Epithelial cell of esophagus (primary cell): ENCODE results near the gene RRP12.
"Not testable (repeated sequence)": the region's sequence is repeated elsewhere in the genome, so short reads cannot be mapped to it uniquely, and the experiment has no call there.

Experiments
- DNase-seq: peaks from one replicate; pipeline ENCODE4 v3.0.0; 2010; ENCODE audit warnings: low read depth
- H3K4me3 ChIP-seq: 2 replicates; pipeline ENCODE4 v1.5.1; 2011; ENCODE audit warnings: mild to moderate bottlenecking, low read length, control low read depth
- TF ChIP-seq, protein P1 (sequence below): IDR thresholded peaks from 2 replicates; pipeline ENCODE4 v1.5.1; 2011; ENCODE audit warnings: low read depth, mild to moderate bottlenecking, low read length, control low read depth, inconsistent platforms; ENCODE audit not compliant: insufficient read depth; ENCODE audit errors: missing control alignments

The RRP12 gene

DNA sequence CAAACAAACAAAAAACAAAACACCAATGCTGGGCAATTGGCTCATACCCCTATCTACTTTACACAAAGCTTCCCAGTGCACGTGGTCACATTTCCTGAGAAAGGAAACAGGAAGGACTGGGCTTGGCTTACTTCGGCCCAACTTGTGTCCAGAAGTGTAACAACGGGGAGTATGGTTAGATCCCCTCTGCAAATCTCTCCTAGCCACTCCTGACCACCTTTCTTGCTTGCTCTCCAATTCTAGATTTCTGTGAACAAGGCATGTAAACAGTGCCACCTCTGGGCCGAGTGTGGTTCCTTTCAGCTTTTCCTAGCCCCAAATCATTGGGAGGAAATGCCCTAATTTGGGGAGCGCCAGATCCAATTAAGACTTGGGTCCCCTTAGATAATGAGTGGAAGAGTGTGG lies 45.6 kb downstream of the RRP12 start:
- TF ChIP-seq, protein P1, sequence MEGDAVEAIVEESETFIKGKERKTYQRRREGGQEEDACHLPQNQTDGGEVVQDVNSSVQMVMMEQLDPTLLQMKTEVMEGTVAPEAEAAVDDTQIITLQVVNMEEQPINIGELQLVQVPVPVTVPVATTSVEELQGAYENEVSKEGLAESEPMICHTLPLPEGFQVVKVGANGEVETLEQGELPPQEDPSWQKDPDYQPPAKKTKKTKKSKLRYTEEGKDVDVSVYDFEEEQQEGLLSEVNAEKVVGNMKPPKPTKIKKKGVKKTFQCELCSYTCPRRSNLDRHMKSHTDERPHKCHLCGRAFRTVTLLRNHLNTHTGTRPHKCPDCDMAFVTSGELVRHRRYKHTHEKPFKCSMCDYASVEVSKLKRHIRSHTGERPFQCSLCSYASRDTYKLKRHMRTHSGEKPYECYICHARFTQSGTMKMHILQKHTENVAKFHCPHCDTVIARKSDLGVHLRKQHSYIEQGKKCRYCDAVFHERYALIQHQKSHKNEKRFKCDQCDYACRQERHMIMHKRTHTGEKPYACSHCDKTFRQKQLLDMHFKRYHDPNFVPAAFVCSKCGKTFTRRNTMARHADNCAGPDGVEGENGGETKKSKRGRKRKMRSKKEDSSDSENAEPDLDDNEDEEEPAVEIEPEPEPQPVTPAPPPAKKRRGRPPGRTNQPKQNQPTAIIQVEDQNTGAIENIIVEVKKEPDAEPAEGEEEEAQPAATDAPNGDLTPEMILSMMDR: peak; percentile 63
- DNase-seq: peak; percentile 29
- H3K4me3 ChIP-seq: no peak overlapping the region

DNA sequence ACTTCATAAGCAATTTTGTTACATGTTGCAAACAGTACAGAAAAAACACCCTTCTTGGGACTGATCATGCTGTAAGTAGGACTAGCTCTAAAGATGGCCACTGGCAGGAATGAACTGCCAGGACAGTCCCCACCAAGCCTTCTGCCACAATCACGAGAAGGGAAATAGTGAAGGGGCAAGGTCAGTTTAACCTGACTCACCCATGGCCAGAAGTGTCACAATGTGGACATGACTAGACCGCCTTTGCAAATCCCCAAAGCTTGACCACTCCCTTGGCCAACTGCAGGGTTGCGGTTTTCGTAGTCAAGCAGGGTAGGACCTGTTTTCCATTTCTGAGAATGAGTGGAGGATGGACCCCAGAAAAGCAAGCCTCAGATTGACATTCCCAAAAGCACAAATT lies 47.2 kb downstream of the RRP12 start:
- no peak overlapping the region for H3K4me3 ChIP-seq
- no peak for DNase-seq

DNA sequence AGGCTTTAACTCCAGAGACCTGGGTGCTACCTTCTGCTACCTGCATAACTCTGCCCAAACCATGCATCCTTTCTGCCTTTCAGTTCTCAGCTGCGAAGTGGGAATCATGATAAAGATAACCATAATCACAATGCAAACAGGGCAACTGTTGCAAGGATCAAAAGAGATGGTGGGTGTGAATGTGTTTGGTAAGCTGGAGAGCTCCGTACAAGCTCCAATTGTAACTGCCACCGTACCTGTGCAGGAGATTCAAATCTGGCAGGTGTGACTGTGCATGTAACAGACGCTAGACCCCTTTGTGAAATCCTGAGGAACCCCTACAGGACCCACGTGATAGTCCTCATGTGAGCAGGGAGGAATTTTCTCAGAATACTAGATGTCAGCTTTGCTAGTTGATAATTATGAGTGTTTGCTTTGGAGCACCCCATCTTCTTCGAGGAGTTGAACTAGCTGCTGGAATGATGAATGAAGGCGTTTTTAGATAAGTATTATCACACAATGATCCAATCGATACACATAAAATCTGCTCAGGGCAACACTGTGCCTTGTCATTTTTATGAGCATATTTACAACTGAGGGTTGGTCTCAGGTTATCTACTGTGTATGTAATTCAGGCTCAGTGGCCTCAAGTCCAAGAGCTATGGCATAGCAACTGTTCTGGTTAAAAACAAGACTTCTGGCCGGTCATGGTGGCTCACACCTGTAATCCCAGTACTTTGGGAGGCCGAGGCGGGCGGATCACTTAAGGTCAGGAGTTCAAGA lies 51.2 kb downstream of the RRP12 start:
- TF ChIP-seq, protein P1: no peak
- DNase-seq: no peak
- no peak overlapping the region for H3K4me3 ChIP-seq

More for the DNA sequence above, 47.2 kb downstream of the RRP12 start:
- TF ChIP-seq, protein P1: no peak

DNA sequence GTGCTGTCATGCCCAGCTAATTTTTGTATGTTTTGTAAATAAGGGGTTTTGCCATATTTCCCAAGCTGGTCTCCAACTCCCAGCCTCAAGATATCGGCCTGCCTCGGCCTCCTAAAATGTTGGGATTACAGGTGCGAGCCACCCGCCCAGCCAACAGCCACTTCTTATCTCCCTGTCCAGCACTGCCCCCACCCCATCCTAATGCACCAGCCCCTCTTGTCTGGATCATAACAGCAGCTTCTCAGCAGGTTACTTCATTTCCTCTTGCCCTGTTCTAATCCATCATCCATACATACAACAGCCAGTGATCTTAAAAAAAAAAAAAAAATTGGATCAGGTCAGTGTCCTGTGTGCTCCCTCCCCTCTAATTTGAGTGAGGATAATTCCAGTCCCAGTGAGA lies 53.8 kb downstream of the RRP12 start:
- TF ChIP-seq, protein P1: no peak
- DNase-seq: no peak
- no peak overlapping the region for H3K4me3 ChIP-seq

DNA sequence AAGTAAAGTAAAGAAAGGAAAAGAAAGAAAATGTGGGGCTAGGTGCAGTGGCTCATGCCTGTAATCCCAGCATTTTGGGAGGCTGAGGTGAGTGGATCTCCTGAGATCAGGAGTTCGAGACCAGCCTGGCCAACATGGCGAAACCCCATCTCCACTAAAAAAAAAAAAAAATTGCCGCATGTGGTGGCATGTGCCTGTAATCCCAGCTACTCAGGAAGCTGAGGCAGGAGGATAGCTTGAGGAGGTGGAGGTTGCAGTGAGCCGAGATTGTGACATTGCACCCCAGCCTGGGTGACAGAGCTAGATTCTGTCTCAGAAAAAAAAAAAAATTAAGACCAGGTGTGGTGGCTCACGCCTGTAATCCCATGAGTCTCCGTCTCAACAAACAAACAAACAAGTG lies 57.5 kb downstream of the RRP12 start:
- not testable (repeated sequence) for H3K4me3 ChIP-seq, DNase-seq

DNA sequence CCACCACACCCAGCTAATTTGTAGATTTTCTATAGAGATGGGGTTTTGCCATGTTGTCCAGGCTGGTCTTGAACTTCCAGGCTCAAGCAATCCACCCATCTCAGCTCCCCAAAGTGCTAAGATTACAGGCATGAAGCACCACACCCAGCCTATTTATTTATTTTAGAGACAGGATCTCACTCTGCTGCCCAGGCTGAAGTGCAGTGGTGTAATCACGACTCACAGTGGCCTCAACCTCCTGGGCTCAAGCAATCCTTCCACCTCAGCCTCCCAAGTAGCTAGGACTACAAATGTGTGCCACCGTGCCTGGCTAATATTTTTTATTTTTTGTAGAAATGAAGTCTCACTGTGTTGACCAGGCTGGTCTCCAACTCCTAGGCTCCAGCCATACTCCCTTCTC lies 59.7 kb downstream of the RRP12 start:
- TF ChIP-seq, protein P1: no peak
- no peak overlapping the region for H3K4me3 ChIP-seq
- DNase-seq: no peak

DNA sequence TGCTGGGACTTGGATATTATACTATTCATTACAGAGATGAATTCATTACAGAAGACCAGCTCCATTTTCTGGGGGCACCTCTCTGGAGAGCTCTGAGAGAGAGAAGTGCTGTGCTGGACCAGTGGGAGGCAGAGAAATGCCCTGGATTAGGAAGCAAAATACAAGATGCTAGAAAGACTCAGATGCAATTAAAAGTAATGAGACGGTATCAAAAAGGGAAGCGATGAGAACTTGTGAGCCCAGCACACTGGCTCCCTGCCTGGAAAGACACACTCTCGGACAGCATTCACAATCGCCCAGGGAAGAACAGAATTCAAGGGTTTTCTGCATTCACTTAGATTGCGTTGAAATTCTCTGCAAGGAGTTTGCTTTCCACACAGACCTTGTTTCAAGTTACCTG lies 63.1 kb downstream of the RRP12 start:
- no peak for DNase-seq
- TF ChIP-seq, protein P1: no peak
- no peak overlapping the region for H3K4me3 ChIP-seq
